A673 (cell line): ENCODE measurements around the gene MYBPC3.

Experiments used
- CTCF ChIP-seq: fragments of 300-800, 200-600 bp; sonication (generic); conservative IDR thresholded peaks from 2 replicates; pipeline ENCODE4 v1.5.1; 2017; ENCODE audit warnings: low read depth, mild to moderate bottlenecking, antibody characterized with exemption, low read length, moderate library complexity, mixed read lengths
- EZH2 ChIP-seq: fragments of 200-600 bp; sonication (generic); IDR thresholded peaks from 2 replicates; pipeline ENCODE4 v1.6.1; 2017; ENCODE audit warnings: borderline replicate concordance, low read depth, mild to moderate bottlenecking, mixed read lengths, antibody characterized with exemption, low read length; ENCODE audit not compliant: poor library complexity, severe bottlenecking

DNA sequence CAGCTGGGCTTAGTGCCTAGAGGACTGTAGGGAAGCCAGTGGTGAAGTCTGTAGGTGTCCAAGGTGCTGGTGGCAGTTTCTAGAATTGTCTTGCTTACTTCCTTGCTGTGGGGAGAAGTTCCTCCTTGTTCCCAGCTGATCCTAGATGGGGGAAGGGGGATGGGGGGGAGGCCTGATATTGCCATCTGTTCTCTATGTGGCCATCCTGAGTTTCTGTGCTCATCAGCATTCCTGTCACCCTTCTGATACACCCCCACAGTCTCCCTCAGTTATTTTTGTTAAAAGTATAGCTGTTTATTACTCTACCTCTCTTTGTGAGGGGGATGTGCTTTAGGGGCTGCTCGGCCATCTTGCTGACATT is 46.0 kb downstream of the MYBPC3 start:
- TF ChIP-seq EZH2 (no peak), CTCF (no peak)
